Forelimb muscle (tissue), 1 donor: ENCODE data around the gene PLEKHN1. TPM values are rescaled to one million over a fixed set of nuclear protein-coding genes. Genes with fewer than 3 reads are reported as not detected.
"Not testable (repeated sequence)": the region's sequence is repeated elsewhere in the genome, so short reads cannot be mapped to it uniquely, and the experiment has no call there.

Source experiments
- DNase-seq: peaks from one replicate; pipeline ENCODE4 v3.0.0-alpha.2; 2013; ENCODE audit warnings: low read depth
- polyA plus RNA-seq: library from polyadenylated mRNA; unstranded; fragments of 120-200 nt; gene quantifications from one replicate; pipeline ENCODE4 v1.2.1, GENCODE V29; 2013; ENCODE audit not compliant: insufficient read length

PLEKHN1 gene
- polyA plus RNA-seq, 1 donor, result 0.08 TPM

GRCh38 chr1:1006305-1007159 is 40.2 kb downstream of the PLEKHN1 start:
- DNase-seq, result no peak

- DNase-seq, result not testable (repeated sequence)
Measured at GRCh38 chr1:1010131-1010530, 43.8 kb downstream of the PLEKHN1 start.

- no peak for DNase-seq
Measured at GRCh38 chr1:1011396-1011949, 45.2 kb downstream of the PLEKHN1 start.

- not testable (repeated sequence) for DNase-seq
Measured at GRCh38 chr1:1012736-1013104, 46.4 kb downstream of the PLEKHN1 start.

GRCh38 chr1:1013105-1013921 is 47.0 kb downstream of the PLEKHN1 start, which contains the start of gene ISG15:
Gene ISG15, plus strand, starts transcription at chr1:1013497. Its CDS starts 77 bp downstream, at chr1:1013574.
- peak; percentile 80 for DNase-seq

- no peak for DNase-seq
Measured at GRCh38 chr1:1013922-1014648, 47.8 kb downstream of the PLEKHN1 start.

GRCh38 chr1:1014799-1015681 is 48.8 kb downstream of the PLEKHN1 start:
- no peak for DNase-seq

GRCh38 chr1:1017397-1018320 is 51.4 kb downstream of the PLEKHN1 start:
- not testable (repeated sequence) for DNase-seq

GRCh38 chr1:1018321-1018685 is 52.0 kb downstream of the PLEKHN1 start:
- DNase-seq, result not testable (repeated sequence)

GRCh38 chr1:1019122-1019999 is 53.1 kb downstream of the PLEKHN1 start:
- DNase-seq, result no peak

- no peak for DNase-seq
Measured at GRCh38 chr1:1020000-1020404, 53.7 kb downstream of the PLEKHN1 start, which contains the start of gene AGRN. Gene AGRN, plus strand, starts transcription at chr1:1020120. Its CDS starts 53 bp downstream, at chr1:1020173.

GRCh38 chr1:1020415-1021009 is 54.2 kb downstream of the PLEKHN1 start:
- DNase-seq, result no peak

GRCh38 chr1:1021010-1021919 is 55.0 kb downstream of the PLEKHN1 start:
- no peak for DNase-seq

GRCh38 chr1:1021920-1022259 is 55.6 kb downstream of the PLEKHN1 start:
- DNase-seq, result no peak

- no peak for DNase-seq
Measured at GRCh38 chr1:1022302-1023009, 56.2 kb downstream of the PLEKHN1 start.

GRCh38 chr1:1023700-1024099 is 57.4 kb downstream of the PLEKHN1 start:
- DNase-seq, result no peak
